GM18858 (cell line): ENCODE measurements around the gene OBSCN.

ENCODE experiments used
- ATAC-seq: cut with Tn5 transposase; IDR thresholded peaks from one replicate; pipeline ENCODE4 v1.9.1; 2021; ENCODE audit not compliant: unreplicated experiment

OBSCN gene

DNA sequence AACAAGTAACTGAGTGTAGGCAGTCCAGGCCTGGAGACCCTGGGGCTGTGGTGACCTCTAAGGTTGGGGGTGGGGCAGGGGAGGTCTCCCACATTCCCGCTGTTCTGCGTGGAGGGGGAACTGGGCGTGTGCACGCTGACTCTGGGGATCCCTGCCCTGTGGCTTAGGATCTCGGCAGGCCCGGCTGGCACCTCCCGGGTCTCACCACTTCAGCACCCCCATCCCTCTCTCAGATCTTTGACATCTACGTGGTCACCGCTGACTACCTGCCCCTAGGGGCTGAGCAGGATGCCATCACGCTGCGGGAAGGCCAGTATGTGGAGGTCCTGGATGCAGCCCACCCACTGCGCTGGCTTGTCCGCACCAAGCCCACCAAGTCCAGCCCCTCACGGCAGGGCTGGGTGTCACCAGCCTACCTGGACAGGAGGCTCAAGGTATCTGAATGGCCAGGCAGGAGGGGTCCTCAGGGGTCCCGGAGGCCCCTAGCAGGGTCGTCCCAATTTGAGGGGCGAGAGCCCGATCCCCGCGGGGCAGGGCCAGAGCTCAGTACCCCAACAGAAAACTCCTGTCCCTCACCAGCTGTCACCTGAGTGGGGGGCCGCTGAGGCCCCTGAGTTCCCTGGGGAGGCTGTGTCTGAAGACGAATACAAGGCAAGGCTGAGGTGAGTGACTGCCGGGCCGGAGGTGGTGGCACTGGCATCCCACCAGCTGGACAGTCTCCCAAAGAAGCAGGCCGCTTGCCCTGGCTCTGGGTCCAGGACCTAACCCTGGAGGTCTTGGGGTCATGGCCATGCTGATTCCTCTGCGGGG lies 130.1 kb downstream of the OBSCN start:
- no peak for ATAC-seq

DNA sequence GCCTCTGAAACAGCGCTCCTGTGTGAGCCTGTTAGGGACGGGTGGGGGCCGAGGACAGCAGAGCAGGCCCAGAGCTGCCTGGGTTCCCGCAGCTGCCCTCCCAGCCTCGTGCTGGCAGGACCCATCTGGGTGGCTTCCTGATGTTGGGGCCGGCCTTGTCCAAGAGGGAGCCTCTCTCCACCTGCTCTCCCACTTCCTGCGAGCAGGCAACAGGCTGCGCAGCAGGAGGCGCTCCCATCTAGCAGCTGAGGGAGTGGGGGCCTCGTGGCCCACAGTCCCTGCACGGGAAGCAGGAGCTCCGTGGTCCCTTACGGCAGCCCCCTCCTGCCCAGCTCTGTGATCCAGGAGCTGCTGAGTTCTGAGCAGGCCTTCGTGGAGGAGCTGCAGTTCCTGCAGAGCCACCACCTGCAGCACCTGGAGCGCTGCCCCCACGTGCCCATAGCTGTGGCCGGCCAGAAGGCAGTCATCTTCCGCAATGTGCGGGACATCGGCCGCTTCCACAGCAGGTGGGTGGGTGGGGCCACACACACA lies 130.7 kb downstream of the OBSCN start:
- ATAC-seq, result no peak

DNA sequence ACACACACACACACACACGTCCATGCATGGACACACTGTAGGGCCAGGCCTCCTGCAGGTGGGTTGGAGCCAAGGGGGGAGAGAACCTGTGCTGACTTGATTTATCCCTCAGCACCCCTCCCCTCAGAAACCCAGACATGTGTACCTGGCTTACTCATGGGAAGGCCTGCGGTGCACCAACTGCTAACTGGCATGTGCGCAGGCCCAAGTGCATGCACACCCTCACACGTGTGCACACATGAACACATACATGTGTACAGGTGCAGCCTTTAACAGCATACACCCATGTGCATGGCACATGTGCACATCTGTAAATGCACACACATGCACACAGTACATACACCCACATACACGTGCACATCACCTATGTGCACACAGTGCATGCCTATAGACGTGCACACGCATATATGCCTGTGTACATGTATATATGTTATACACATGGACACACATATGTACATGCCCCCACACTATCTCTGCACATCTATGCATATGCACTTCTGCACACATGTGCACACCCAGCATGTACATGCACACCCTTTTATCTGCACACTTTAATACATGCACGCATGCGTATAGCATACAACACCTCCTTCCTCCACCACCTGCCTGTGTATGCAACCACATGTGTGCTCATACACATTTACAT lies 131.3 kb downstream of the OBSCN start:
- ATAC-seq, result no peak

DNA sequence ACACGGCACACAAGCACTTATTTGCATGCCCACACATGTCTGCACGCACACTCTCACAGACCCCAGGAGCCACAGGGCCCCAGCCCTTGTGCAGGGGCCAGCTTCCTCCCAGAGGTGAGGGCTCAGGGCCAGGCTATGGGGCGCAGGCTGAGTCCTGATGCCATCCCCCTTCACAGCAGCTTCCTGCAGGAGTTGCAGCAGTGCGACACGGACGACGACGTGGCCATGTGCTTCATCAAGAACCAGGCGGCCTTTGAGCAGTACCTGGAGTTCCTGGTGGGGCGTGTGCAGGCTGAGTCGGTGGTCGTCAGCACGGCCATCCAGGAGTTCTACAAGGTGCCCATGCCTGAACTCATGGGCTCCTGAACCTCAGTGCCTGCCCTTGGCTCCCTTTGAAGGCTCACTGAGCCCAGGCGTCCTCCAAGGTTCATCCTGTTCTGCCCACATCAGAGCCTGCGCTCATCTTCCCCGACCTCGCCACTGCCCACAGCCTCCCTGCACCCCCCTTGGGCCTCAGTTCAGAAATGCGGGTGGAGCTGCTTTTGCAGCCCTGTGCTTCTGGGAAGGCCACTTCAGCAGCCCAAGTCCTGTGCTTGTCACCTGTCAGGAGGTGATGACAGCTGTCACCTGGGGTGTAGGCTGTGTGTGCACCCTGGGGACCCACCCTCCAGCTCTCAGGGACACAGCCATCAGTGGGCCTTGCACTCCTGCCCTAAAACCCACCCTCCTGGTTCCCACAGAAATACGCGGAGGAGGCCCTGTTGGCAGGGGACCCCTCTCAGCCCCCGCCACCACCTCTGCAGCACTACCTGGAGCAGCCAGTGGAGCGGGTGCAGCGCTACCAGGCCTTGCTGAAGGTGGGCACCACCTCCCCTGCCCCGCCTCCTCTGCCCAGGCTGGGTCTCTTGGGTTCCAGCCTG lies 132.2 kb downstream of the OBSCN start:
- no peak for ATAC-seq

DNA sequence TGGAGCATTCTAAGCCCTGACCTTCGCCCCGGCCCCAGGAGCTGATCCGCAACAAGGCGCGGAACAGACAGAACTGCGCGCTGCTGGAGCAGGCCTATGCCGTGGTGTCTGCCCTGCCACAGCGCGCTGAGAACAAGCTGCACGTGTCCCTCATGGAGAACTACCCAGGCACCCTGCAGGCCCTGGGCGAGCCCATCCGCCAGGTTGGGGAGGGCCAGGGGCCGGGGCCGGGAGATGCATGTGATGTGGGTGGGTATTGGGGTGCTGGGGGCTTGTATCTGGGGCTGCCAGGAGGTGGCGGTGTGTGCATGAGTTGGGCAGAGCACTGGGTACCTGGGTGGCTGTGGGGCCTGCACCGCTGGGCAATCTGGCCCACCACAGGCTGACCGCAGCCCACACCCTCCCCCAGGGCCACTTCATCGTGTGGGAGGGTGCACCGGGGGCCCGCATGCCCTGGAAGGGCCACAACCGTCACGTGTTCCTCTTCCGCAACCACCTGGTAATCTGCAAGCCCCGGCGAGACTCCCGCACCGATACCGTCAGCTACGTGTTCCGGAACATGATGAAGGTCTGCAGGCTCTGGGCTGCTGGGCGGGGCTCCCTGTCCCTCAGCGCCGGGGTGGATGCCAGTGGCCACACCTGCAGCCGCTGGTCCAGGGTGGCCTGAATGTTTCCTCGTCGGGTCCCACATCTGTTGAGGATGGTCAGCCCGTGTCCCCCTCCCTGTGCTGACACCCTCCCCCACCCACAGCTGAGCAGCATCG lies 133.0 kb downstream of the OBSCN start:
- no peak for ATAC-seq

DNA sequence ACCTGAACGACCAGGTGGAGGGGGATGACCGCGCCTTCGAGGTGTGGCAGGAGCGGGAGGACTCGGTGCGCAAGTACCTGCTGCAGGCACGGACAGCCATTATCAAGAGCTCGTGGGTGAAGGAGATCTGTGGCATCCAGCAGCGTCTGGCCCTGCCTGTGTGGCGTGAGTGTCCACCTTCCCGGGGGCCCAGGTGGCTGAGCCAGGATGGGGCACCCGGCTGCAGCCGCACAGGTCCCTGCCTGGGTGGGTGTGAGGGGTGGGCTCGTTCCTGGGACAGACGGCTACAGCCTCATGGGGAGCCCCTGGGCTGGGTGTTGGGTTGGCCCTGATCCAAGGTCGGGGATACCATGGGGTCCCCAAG lies 133.6 kb downstream of the OBSCN start:
- no peak for ATAC-seq

DNA sequence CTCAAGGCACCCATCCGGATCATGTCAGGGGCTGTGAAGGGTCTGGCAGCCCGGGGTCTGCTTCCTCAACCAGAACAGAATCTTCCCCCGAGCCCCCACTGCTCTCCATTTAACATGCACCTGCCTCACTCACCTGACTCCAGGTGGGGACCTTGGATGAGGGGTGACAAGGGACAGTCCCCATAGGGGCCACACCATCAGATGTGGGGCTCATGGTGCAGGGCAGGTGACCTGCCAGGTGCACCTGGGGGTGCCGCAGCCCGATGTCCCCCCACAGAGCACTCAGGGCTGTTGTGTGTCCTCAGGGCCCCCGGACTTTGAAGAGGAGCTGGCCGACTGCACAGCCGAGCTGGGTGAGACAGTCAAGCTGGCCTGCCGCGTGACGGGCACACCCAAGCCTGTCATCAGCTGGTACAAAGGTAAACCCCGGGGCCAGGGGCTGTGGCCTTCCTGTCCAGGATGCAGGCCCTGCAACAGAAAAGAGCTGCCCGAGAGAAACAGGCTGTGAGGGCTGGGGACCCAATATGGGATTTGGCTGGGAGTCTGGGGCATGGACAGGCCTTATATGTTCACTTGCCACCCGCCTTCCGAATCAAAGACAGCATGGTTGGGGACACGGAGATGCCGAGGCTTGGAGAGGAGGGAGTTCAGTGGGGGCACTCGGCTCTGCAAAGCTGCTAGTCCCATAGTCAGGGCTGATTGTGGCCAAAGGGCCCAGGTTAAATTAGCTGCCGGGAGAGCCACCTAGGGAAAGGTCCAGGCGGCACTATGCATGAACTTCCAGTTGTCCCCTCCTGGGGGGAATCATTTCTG lies 134.2 kb downstream of the OBSCN start:
- ATAC-seq, result no peak

DNA sequence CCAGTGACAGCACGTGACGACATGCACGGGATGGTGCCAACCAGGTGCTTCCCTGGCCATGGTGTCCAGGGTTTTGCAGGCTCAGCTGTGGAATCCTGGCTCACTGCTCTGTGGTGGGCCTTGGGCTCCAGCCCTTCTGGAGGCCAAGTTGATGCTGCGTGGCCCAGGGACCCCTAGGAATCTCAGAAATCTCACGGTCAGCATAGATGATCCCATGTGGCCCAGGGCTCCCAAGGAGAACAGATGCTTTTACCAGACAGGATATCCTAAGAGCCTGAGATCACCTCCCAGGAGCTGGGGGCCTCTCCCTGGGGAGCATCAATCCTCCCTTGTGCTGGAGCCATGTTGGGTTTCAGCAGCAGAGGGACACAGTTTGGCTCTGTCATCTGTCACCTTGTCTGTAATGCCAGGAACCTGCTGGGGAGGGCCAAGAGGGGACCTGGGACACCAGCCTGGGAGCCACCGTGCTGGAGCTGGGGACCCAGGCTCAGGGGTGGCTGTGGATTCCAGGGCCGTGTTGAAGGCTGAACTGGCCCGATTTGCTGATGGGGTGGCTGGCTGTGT lies 134.9 kb downstream of the OBSCN start:
- ATAC-seq, result no peak

DNA sequence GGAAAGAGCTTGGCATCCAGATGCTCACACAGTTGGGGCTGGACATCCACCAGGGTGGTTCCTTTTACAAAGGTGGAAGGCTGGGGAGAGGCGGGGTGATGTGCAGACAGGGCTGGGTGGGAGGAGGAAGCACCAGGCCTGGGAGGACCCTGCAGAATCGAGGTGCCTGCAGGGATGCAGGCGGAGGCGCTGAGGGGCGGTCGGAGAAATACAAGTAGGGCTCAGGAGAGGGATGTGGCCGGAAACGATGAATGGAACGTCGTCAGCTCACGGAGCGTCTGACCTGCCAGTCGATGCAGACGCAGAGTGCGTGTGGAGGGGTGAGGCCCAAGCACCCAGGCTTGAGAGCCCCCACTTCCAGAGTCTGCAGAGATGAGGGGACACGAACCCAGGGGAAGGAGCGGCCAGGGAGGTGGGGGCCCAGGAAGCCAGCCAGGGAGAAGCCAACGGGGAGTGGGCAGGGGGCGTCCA lies 135.4 kb downstream of the OBSCN start:
- ATAC-seq, result no peak

DNA sequence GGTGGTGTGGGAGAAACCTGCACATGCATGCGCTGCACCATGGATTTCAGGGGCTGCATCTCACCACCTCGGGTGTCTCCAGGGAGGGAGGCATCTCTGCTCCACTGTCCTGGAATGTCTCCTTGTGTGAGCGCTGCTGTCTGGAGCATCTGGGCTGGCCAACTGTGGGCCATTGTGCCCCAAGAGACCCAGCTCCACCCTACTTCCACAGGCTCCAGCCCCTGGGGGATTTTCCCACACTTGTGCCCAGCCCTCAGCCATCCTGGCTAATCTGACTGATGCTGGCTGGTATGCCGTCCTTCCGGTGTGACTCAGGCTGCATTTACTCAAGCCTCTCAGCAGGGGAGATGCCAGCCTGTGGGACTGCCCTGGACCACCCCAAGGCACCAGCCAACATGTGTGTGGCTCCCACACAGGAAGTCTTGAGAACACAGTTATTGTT lies 136.8 kb downstream of the OBSCN start:
- no peak for ATAC-seq

DNA sequence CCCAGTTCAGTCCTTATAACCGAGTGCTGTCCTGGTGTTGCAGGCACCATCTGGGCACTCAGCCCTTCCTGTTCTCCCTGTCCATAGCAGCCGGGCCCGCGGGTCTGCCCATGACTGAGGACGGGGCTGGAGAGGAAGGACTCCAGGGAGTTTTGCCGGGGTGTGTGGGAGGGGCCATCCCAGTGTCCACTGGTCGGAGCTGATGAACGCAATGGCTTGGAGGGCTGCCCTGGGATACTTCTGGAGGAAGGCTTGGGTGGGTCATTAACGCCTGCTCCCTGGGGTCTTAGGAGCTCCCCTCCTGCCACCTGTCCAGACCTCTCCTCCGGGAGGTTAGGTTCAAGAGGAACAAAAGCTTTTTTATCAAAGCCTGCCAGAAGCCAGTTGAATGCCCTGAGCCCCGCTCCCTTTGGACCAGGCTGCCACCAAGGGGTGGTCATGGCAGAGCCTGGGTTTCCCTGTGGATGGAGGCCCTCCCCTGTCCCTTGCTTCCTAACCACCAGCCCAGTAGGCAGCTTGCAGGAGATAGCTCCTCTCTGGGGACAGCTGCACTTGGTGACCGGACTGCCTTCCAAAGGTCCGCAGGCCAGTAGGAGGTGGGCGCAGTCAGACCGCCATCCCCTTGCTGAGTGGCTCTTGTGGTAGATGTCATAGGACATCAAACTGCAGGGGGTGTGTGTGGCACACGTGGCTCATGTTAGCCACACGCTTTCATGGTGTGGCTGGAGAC lies 137.5 kb downstream of the OBSCN start:
- no peak for ATAC-seq

DNA sequence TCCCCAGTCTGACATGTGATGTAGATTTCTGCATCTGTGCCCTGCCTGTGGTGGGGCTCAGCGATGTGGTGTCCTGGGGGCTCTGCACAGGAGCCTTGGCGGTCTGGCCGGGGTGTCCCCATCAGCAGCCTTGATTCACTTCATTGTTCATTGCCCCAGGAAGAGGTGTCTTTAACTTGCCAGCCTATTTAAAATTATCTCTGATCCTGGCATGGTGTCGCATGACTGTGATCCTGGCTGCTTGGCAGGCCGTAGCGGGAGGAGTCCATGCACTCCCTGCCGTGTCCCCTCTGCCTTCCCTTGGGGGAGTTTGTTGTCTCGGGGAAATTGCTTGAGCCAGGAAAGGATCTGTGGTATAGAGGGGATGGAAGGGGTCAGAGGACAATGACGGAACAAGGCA lies 138.9 kb downstream of the OBSCN start:
- no peak for ATAC-seq

DNA sequence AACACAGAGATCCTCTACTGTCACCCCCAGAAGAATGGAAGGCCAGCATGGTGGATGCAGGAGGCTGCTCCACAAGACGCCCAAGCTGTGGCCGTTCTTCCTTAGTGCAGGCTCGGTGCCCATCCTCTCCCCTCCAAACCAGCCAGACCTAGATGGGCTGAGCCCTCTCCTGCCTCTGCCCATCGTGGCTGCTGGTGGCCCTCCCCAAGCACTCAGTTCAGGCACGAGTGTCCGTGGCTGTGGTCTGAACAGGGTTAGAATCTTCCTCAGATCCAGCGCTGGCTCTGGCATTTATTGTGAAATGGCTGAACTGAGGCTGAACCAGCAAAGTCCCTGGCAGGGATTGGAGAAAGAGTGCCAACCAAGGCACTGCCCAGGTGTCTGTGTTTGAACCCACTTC lies 139.3 kb downstream of the OBSCN start:
- ATAC-seq, result no peak

DNA sequence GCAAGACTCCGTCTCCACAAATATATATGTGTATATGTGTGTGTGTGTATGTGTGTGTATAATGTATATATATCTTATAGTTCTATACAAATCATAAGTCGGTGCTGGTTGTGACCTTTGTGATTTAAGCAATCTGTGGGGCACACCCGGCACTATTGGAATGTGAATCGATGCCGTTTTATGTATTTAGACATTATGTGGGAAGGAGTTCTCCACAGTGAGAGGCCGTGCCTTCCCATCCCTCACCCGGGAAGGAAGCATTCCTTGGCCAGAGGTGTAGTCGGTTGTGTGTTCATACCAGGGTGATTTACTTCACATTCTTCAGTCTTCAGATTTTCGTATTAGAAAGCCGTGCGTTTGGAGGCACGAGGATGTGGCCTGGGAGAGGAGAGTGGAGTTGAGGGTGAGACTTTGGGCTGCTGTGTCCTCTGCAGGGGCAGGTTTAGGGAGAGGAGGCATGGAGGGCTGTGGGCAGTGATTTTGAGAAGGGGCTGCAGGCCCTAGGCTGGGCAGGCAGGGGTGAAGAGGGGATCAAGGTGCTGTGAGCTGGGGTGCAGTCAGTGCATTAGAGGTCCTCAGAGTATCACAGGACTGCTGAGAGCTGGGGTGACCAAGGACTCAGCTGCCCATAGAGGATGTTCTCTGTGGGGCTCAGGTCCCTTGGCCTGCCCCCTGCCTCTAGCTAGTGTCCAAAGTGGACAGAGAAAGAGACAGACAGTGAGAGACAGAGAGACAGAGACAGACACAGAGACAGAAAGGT lies 141.0 kb downstream of the OBSCN start:
- no peak for ATAC-seq

DNA sequence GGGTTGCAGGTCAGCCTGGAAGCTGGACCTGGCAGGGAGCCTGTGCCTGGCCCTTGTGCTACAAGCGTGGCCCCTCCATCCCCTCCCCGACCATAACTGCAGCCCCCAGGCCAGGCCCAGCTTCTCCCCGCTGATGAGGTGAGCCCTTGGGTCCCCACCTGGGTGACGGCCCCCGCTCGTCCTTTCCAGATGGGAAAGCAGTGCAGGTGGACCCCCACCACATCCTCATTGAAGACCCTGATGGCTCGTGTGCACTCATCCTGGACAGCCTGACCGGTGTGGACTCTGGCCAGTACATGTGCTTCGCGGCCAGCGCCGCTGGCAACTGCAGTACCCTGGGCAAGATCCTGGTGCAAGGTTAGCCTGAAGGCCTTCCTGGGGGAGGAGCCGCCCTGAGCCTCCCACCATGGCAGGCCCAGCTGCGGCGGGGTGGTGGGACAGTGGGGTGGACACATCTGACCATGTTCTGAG lies 141.9 kb downstream of the OBSCN start:
- ATAC-seq, result no peak

DNA sequence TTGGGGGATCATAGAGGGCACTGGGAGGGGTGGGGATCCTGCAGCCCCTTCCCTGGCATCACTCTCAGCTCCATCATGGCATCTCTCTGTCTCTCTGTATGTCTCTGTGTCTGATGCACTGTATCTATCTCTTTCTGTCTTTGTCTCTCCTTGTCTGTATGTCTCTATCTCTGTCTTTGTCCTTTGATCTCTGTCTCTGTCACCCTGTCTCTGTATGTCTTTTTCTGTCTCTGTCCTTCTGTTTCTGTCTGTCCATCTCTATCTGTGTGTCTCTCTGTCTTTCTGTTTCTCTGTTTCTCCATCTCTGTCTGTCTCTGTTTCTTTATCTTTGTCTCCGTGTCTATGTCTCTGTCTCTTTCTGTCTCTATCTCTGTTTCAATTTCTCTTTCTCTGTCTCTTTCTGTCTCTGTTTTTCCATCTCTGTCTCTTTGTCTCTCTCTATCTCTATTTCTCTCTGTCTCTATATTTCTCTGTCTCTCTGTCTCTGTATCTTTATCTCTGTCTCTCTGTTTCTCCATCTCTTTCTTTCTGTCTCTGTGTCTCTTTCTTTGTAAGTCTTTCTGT lies 142.4 kb downstream of the OBSCN start:
- no peak for ATAC-seq
